Activated CD4-positive, alpha-beta T cell treated with anti-CD3 and anti-CD28 coated beads for 36 hours (primary cell): ENCODE data around the gene MEGF11. TPM values are rescaled to one million over a fixed set of nuclear protein-coding genes. Genes with fewer than 3 reads are reported as not detected.
"Not testable (repeated sequence)": the region's sequence is repeated elsewhere in the genome, so short reads cannot be mapped to it uniquely, and the experiment has no call there.

ENCODE experiments used
- ATAC-seq: fragments of 200-7000 bp; cut with Tn5 transposase; one replicate; pipeline ENCODE4 v1.10.0; 2021; ENCODE audit warnings: mild to moderate bottlenecking, moderate library complexity
- CTCF ChIA-PET: fragments of 350-600 bp; sonication (Branson Sonifier 250); formaldehyde crosslinking; loops from one replicate; lab custom pipeline; 2021; ENCODE audit warnings: antibody characterized with exemption; lab: Charles Lee
- POLR2A ChIA-PET: fragments of 350-600 bp; sonication (Branson Sonifier 250); formaldehyde crosslinking; loops from one replicate; lab custom pipeline; 2021; ENCODE audit warnings: antibody characterized with exemption, inconsistent platforms; lab: Charles Lee
- DNase-seq: peaks from one replicate; pipeline ENCODE4 v3.0.0-alpha.2; 2020
- H3K27ac Mint-ChIP-seq: one replicate; pipeline ENCODE4 v1.8.0; 2021; ENCODE audit warnings: mixed read lengths
- H3K27me3 Mint-ChIP-seq: one replicate; pipeline ENCODE4 v1.8.0; 2021; ENCODE audit warnings: mixed read lengths
- H3K36me3 Mint-ChIP-seq: one replicate; pipeline ENCODE4 v1.8.0; 2021; ENCODE audit warnings: low read depth, mixed read lengths
- H3K4me1 Mint-ChIP-seq: one replicate; pipeline ENCODE4 v1.8.0; 2021; ENCODE audit warnings: mixed read lengths
- H3K4me3 Mint-ChIP-seq: one replicate; pipeline ENCODE4 v1.8.0; 2021; ENCODE audit warnings: mild to moderate bottlenecking, moderate library complexity, mixed read lengths
- H3K9me3 Mint-ChIP-seq: one replicate; pipeline ENCODE4 v1.8.0; 2021; ENCODE audit warnings: low read depth, mixed read lengths
- intact Hi-C, 2 experiments: fragments of 100-400 bp; cut with DNase I in 1 of 2; cut with micrococcal nuclease in 1 of 2; formaldehyde crosslinking; loops; one replicate each; pipeline versions ENCODE4 v1.14.2 to v1.15.1; 2022 to 2024; cut with DNase I, micrococcal nuclease
- total RNA-seq, 2 experiments: library from RNA; stranded (reverse); gene quantifications; one replicate each; pipeline ENCODE4 v1.2.3, GENCODE V29; 2021

Gene MEGF11
- total RNA-seq, 2 experiments from 2014 or later, result not detected

GRCh38 chr15:66004618-66005262 is 248.8 kb downstream of the MEGF11 start:
- peak; percentile 40 for DNase-seq

GRCh38 chr15:66003129-66003528 is 250.4 kb downstream of the MEGF11 start:
- intact Hi-C loops, H3K4me3 Mint-ChIP-seq, H3K27ac Mint-ChIP-seq, DNase-seq, POLR2A ChIA-PET, ATAC-seq, H3K36me3 Mint-ChIP-seq, H3K9me3 Mint-ChIP-seq, H3K4me1 Mint-ChIP-seq, CTCF ChIA-PET: not testable (repeated sequence)
- H3K27me3 Mint-ChIP-seq, result peaks cover 16% of the 10 kb centered on the region

More at GRCh38 chr15:66004618-66005262, 248.8 kb downstream of the MEGF11 start:
- POLR2A ChIA-PET, result no interaction called here
- no peaks in the 10 kb centered on the region for H3K9me3 Mint-ChIP-seq
- H3K4me3 Mint-ChIP-seq, result no peak overlapping the region
- intact Hi-C loops, result loop anchor here in 1 of 2 experiments (5.0 kb wide), 1 partner anchor 188 kb away; no protein-coding TSS in a partner anchor
- peaks cover 16% of the 10 kb centered on the region for H3K27me3 Mint-ChIP-seq
- H3K4me1 Mint-ChIP-seq, result no peaks in the 10 kb centered on the region
- no peak for ATAC-seq
- H3K36me3 Mint-ChIP-seq, result no peaks in the 10 kb centered on the region
- H3K27ac Mint-ChIP-seq, result no peak overlapping the region
- CTCF ChIA-PET, result no interaction called here

GRCh38 chr15:66001717-66002426 is 251.7 kb downstream of the MEGF11 start:
- no peaks in the 10 kb centered on the region for H3K9me3 Mint-ChIP-seq
- intact Hi-C loops, result no loop called here
- H3K36me3 Mint-ChIP-seq, result no peaks in the 10 kb centered on the region
- H3K27me3 Mint-ChIP-seq, result peaks cover 19% of the 10 kb centered on the region
- no peak overlapping the region for H3K27ac Mint-ChIP-seq
- no peak for DNase-seq
- H3K4me1 Mint-ChIP-seq, result no peaks in the 10 kb centered on the region
- ATAC-seq, result no peak
- ChIA-PET CTCF (no interaction called here), POLR2A (interaction anchor here (0.6 kb wide), 1 partner anchor 123 kb away, joined by 3 read pairs; no protein-coding TSS in a partner anchor)
- no peak overlapping the region for H3K4me3 Mint-ChIP-seq

- Mint-ChIP-seq H3K27me3 (peaks cover 18% of the 10 kb centered on the region), H3K4me1 (no peaks in the 10 kb centered on the region), H3K9me3 (no peaks in the 10 kb centered on the region), H3K4me3 (no peak overlapping the region), H3K27ac (no peak overlapping the region), H3K36me3 (no peaks in the 10 kb centered on the region)
- ChIA-PET POLR2A (no interaction called here), CTCF (interaction anchor here (0.8 kb wide), 1 partner anchor 363 kb away, joined by 3 read pairs; no protein-coding TSS in a partner anchor)
- intact Hi-C loops, result no loop called here
- no peak for ATAC-seq
- DNase-seq, result no peak
Observed at GRCh38 chr15:66001042-66001441, 252.5 kb downstream of the MEGF11 start.

- Mint-ChIP-seq H3K36me3 (no peaks in the 10 kb centered on the region), H3K9me3 (no peaks in the 10 kb centered on the region), H3K27me3 (peaks cover 15% of the 10 kb centered on the region), H3K4me3 (no peak overlapping the region), H3K4me1 (no peaks in the 10 kb centered on the region), H3K27ac (no peak overlapping the region)
- CTCF ChIA-PET, result interaction anchor here (0.6 kb wide), 1 partner anchor 706 kb away, joined by 3 read pairs; no protein-coding TSS in a partner anchor
- DNase-seq (no peak), ATAC-seq (no peak)
- POLR2A ChIA-PET, result no interaction called here
- intact Hi-C loops, result no loop called here
Observed at GRCh38 chr15:65998486-65998885, 255.1 kb downstream of the MEGF11 start.

- peaks cover 22% of the 10 kb centered on the region for H3K27me3 Mint-ChIP-seq
- intact Hi-C loops, result no loop called here
- POLR2A ChIA-PET, result no interaction called here
- ATAC-seq, result no peak
- H3K4me1 Mint-ChIP-seq, result no peaks in the 10 kb centered on the region
- no peak for DNase-seq
- H3K27ac Mint-ChIP-seq, result no peak overlapping the region
- CTCF ChIA-PET, result no interaction called here
- H3K36me3 Mint-ChIP-seq, result no peaks in the 10 kb centered on the region
- H3K9me3 Mint-ChIP-seq, result no peaks in the 10 kb centered on the region
- no peak overlapping the region for H3K4me3 Mint-ChIP-seq
Observed at GRCh38 chr15:65996901-65997300, 256.6 kb downstream of the MEGF11 start.

- H3K27ac Mint-ChIP-seq, result no peak overlapping the region
- no peak for DNase-seq
- H3K9me3 Mint-ChIP-seq, result no peaks in the 10 kb centered on the region
- no peak overlapping the region for H3K4me3 Mint-ChIP-seq
- H3K4me1 Mint-ChIP-seq, result no peaks in the 10 kb centered on the region
- intact Hi-C loops, result no loop called here
- H3K27me3 Mint-ChIP-seq, result peaks cover 25% of the 10 kb centered on the region
- ATAC-seq, result no peak
- no peaks in the 10 kb centered on the region for H3K36me3 Mint-ChIP-seq
- CTCF ChIA-PET, result no interaction called here
- POLR2A ChIA-PET, result no interaction called here
Observed at GRCh38 chr15:65994832-65995231, 258.7 kb downstream of the MEGF11 start.

- H3K27ac Mint-ChIP-seq, result no peak overlapping the region
- intact Hi-C loops, result no loop called here
- no peaks in the 10 kb centered on the region for H3K9me3 Mint-ChIP-seq
- CTCF ChIA-PET, result no interaction called here
- ATAC-seq, result no peak
- H3K36me3 Mint-ChIP-seq, result no peaks in the 10 kb centered on the region
- POLR2A ChIA-PET, result no interaction called here
- H3K27me3 Mint-ChIP-seq, result peaks cover 25% of the 10 kb centered on the region
- no peak overlapping the region for H3K4me3 Mint-ChIP-seq
- no peak for DNase-seq
- no peaks in the 10 kb centered on the region for H3K4me1 Mint-ChIP-seq
Observed at GRCh38 chr15:65993762-65994161, 259.8 kb downstream of the MEGF11 start.

- Mint-ChIP-seq H3K27ac (no peak overlapping the region), H3K4me3 (no peak overlapping the region), H3K4me1 (no peaks in the 10 kb centered on the region), H3K27me3 (peaks cover 28% of the 10 kb centered on the region), H3K36me3 (no peaks in the 10 kb centered on the region), H3K9me3 (no peaks in the 10 kb centered on the region)
- intact Hi-C loops, result no loop called here
- ATAC-seq, result no peak
- no peak for DNase-seq
- ChIA-PET POLR2A (no interaction called here), CTCF (no interaction called here)
Observed at GRCh38 chr15:65993236-65993635, 260.3 kb downstream of the MEGF11 start.

GRCh38 chr15:65991721-65992483 is 261.6 kb downstream of the MEGF11 start:
- H3K27me3 Mint-ChIP-seq, result peaks cover 28% of the 10 kb centered on the region
- no peaks in the 10 kb centered on the region for H3K4me1 Mint-ChIP-seq
- DNase-seq (no peak), ATAC-seq (no peak)
- ChIA-PET POLR2A (no interaction called here), CTCF (interaction anchor here (0.6 to 1.3 kb wide), 3 partner anchors 10 to 292 kb away, joined by 3 to 4 read pairs (median 3); no protein-coding TSS in a partner anchor)
- no peak overlapping the region for H3K27ac Mint-ChIP-seq
- H3K36me3 Mint-ChIP-seq, result no peaks in the 10 kb centered on the region
- intact Hi-C loops, result no loop called here
- H3K4me3 Mint-ChIP-seq, result no peak overlapping the region
- H3K9me3 Mint-ChIP-seq, result no peaks in the 10 kb centered on the region

GRCh38 chr15:65990298-65990981 is 263.1 kb downstream of the MEGF11 start:
- intact Hi-C loops, result no loop called here
- no peak for DNase-seq
- Mint-ChIP-seq H3K4me3 (no peak overlapping the region), H3K27ac (no peak overlapping the region), H3K9me3 (no peaks in the 10 kb centered on the region), H3K4me1 (no peaks in the 10 kb centered on the region), H3K27me3 (peaks cover 34% of the 10 kb centered on the region), H3K36me3 (no peaks in the 10 kb centered on the region)
- ChIA-PET CTCF (interaction anchor here (0.6 to 1.6 kb wide), 3 partner anchors 11 to 367 kb away, joined by 3 to 4 read pairs (median 3); no protein-coding TSS in a partner anchor), POLR2A (no interaction called here)
- ATAC-seq, result no peak
